ENCODE measurements around the gene KRT32.

Gene KRT32

GRCh38 chr17:41466988-41467387 lies at the start of gene KRT32:
Gene KRT32, minus strand, starts transcription at chr17:41467386. Its CDS starts 61 bp downstream, at chr17:41467325.
- TF ChIP-seq CTCF (IDR thresholded peaks at IDR 0.05): no peak

GRCh38 chr17:41516830-41517283 lies 49.7 kb upstream of the KRT32 start:
- TF ChIP-seq CTCF (IDR thresholded peaks at IDR 0.05): no peak

GRCh38 chr17:41516147-41516829 lies 49.1 kb upstream of the KRT32 start:
- TF ChIP-seq CTCF (IDR thresholded peaks at IDR 0.05): no peak

- no peak for TF ChIP-seq CTCF (IDR thresholded peaks at IDR 0.05)
These were observed 46.0 kb upstream of the KRT32 start for GRCh38 chr17:41513168-41513547.

GRCh38 chr17:41512546-41513167 lies 45.5 kb upstream of the KRT32 start:
- TF ChIP-seq CTCF (IDR thresholded peaks at IDR 0.05): no peak

- TF ChIP-seq CTCF (IDR thresholded peaks at IDR 0.05): no peak
These were observed 44.5 kb upstream of the KRT32 start for GRCh38 chr17:41511716-41512115.

GRCh38 chr17:41511116-41511515 lies 43.9 kb upstream of the KRT32 start:
- no peak for TF ChIP-seq CTCF (IDR thresholded peaks at IDR 0.05)
